ENCODE data around the gene ENOPH1.
"Not testable (repeated sequence)": the region's sequence is repeated elsewhere in the genome, so short reads cannot be mapped to it uniquely, and the experiment has no call there.

DNA sequence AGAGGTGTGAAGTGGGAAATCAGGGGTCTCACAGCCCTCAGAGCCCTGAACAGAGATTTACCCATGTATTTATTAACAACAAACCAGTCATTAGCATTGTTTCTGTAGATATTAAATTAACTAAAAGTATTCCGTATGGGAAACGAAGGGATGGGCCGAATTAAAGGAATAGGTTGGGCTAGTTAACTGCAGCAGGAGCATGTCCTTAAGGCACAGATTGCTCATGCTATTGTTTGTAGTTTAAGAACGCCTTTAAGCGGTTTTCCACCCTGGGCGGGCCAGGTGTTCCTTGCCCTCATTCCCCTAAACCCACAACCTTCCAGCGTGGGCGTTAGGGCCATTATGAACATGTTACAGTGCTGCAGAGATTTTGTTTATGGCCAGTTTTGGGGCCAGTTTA is 44.1 kb upstream of the ENOPH1 start:
- not testable (repeated sequence) for TF ChIP-seq POLR2AphosphoS5, POLR2A, EP300 (IDR thresholded peaks at IDR 0.05)
- TF ChIP-seq, protein P1, sequence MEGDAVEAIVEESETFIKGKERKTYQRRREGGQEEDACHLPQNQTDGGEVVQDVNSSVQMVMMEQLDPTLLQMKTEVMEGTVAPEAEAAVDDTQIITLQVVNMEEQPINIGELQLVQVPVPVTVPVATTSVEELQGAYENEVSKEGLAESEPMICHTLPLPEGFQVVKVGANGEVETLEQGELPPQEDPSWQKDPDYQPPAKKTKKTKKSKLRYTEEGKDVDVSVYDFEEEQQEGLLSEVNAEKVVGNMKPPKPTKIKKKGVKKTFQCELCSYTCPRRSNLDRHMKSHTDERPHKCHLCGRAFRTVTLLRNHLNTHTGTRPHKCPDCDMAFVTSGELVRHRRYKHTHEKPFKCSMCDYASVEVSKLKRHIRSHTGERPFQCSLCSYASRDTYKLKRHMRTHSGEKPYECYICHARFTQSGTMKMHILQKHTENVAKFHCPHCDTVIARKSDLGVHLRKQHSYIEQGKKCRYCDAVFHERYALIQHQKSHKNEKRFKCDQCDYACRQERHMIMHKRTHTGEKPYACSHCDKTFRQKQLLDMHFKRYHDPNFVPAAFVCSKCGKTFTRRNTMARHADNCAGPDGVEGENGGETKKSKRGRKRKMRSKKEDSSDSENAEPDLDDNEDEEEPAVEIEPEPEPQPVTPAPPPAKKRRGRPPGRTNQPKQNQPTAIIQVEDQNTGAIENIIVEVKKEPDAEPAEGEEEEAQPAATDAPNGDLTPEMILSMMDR (IDR thresholded peaks at IDR 0.05), result not testable (repeated sequence)
